SH-SY5Y (cell line): ENCODE measurements around the gene MOV10L1.

Experiments used
- GATA2 ChIP-seq: IDR thresholded peaks from 2 replicates; pipeline ENCODE4 v1.6.1; 2011; ENCODE audit warnings: mild to moderate bottlenecking, low read depth, low read length
- GATA3 ChIP-seq: IDR thresholded peaks from 2 replicates; pipeline ENCODE4 v1.6.1; 2011; ENCODE audit warnings: low read depth, mild to moderate bottlenecking, low read length, moderate library complexity

DNA sequence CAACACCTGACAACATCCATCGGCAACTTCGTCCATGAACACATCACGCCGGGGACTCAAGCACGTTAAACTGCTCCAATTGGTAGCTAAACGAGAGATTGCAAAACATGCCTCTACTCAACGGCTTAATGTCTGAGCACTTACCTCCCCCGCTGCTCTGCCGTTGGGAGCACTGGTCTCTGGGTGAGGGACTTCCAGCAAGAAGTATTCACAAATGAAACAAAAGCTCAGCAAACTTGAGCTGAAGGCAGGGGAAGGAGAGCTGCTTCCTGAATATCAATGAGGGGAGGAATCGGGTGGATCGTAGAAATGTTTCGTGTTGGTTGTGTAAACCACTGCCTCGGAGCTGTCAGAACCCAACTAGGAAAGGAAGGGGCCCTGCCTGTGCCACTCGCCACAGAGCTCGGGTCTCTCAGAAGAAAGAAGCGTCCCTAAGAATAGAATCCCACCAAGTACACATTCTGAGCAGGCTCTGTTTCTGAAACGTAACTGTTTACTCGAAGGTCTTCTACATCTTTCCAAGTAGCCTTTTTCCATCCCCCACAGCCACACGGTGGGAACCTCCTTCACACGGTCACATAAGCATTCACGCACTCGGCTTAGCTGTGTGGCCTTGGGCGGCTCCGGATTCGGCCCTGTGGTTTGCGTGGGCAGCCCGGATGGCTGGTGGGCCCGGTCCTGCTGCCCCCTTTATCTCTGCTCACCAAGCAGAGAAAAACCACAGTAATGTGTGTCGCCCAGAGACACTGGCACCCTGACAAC, 4.4 kb upstream of the MOV10L1 start, which contains the start of gene MLC1:
- TF ChIP-seq GATA2 (no peak), GATA3 (no peak)
